Sigmoid colon (tissue), 4 donors: Measurements from ENCODE around the gene CCDC158.
"Not testable (repeated sequence)": the region's sequence is repeated elsewhere in the genome, so short reads cannot be mapped to it uniquely, and the experiment has no call there.

ENCODE experiments used
- CTCF ChIP-seq, 4 experiments: fragments of 450-650 bp in 3 of 4; fragments of 200-600 bp in 1 of 4; IDR thresholded peaks; one replicate each; pipeline ENCODE4 v1.5.1; 2016 to 2019; ENCODE audit warnings: antibody characterized with exemption in 4 of 4, mild to moderate bottlenecking in 3 of 4, moderate library complexity in 2 of 4
- POLR2A ChIP-seq, 2 donors: fragments of 450-650 bp; IDR thresholded peaks; one replicate each; pipeline ENCODE4 v1.6.1; 2016; ENCODE audit warnings: antibody characterized with exemption in 2 of 2, mild to moderate bottlenecking in 2 of 2, moderate library complexity in 2 of 2
- POLR2AphosphoS5 ChIP-seq, 4 donors: sonication (generic); formaldehyde crosslinking; IDR thresholded peaks; one replicate each; pipeline ENCODE4 v1.6.1; 2017; ENCODE audit warnings: antibody characterized with exemption in 4 of 4

- TF ChIP-seq CTCF, POLR2AphosphoS5, POLR2A (IDR thresholded peaks at IDR 0.05): not testable (repeated sequence)
Observed at GRCh38 chr4:76287811-76288210, 133.1 kb downstream of the CCDC158 start.
